GM12874 (cell line): Measurements from ENCODE around the gene CD4.

ENCODE experiments used
- TF ChIP-seq, protein P1 (sequence below): IDR thresholded peaks from 2 replicates; pipeline ENCODE4 v1.5.1; 2011; ENCODE audit warnings: low read depth, mild to moderate bottlenecking, control low read depth, low read length, moderate library complexity; ENCODE audit not compliant: insufficient read depth

The CD4 gene

DNA sequence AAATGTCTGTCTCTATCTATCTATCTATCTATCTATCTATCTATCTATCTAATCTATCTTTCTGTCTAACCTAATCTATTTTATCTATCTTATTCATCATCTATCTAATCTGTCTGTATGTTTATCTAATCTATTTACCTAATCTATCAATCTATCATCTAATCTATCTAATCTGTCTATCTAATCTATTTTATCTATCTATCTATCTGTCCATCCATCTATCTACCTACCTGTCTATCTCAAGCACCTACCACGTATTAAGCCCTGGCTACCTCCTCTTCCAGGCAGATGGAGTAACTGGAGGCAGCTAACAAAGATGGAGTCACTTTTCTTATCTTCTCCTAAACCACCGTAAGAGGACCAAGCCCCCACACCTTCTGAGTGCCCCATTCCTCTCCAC lies 5.8 kb downstream of the CD4 start:
- TF ChIP-seq, protein P1, sequence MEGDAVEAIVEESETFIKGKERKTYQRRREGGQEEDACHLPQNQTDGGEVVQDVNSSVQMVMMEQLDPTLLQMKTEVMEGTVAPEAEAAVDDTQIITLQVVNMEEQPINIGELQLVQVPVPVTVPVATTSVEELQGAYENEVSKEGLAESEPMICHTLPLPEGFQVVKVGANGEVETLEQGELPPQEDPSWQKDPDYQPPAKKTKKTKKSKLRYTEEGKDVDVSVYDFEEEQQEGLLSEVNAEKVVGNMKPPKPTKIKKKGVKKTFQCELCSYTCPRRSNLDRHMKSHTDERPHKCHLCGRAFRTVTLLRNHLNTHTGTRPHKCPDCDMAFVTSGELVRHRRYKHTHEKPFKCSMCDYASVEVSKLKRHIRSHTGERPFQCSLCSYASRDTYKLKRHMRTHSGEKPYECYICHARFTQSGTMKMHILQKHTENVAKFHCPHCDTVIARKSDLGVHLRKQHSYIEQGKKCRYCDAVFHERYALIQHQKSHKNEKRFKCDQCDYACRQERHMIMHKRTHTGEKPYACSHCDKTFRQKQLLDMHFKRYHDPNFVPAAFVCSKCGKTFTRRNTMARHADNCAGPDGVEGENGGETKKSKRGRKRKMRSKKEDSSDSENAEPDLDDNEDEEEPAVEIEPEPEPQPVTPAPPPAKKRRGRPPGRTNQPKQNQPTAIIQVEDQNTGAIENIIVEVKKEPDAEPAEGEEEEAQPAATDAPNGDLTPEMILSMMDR = no peak

- TF ChIP-seq, protein P1 = no peak
These were observed 7.2 kb downstream of the CD4 start for GRCh38 chr12:6796576-6796975.

DNA sequence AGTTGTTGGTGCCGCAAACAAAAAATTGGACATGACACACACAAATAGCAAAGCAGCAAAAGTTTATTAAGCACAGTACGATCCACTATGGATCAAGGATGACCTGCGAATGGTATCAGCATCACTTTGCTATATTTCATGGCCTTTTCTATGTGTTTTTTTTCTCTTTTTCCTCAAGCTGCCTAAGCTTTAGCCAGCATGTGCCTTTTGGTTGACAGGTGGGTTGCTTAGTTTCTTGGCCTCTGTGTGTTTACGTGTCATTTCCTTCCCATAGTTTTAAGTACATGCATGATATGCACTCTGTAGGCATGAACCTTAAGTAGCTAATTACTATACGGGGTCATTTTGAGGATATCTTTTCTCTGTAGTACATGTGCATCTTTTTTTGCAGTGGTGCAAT lies 9.8 kb downstream of the CD4 start:
- TF ChIP-seq, protein P1 = no peak

- TF ChIP-seq, protein P1 = no peak
These were observed 17.8 kb downstream of the CD4 start for GRCh38 chr12:6807170-6807569.

DNA sequence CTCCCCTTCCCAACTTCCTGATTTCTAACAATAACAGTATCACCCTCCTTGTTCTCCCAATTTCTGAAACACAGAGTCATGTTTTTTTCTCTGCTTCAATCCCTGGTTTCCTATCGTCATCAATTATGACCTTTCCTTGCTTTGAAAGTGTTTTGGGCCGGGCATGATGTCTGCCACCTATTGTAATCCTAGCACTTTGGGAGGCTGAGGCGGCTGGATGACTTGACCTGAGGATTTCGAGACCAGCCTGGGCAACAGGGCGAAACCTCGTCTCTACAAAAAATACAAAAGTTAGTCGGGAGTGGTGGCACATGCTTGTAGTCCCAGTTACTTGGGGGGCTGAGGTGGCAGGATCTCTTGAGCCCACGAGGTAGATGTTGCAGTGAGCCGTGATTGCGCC lies 19.7 kb downstream of the CD4 start:
- TF ChIP-seq, protein P1 = no peak

- TF ChIP-seq, protein P1 = no peak
These were observed 21.4 kb downstream of the CD4 start for GRCh38 chr12:6810758-6811157.

GRCh38 chr12:6813363-6813762 lies 24.0 kb downstream of the CD4 start:
- TF ChIP-seq, protein P1 = no peak

- TF ChIP-seq, protein P1 = no peak
These were observed 27.3 kb downstream of the CD4 start for GRCh38 chr12:6816598-6816997.
